Forelimb muscle (tissue), 1 donor: Measurements from ENCODE around the gene ARRDC4. TPM values are rescaled to one million over a fixed set of nuclear protein-coding genes. Genes with fewer than 3 reads are reported as not detected.

Experiments used
- DNase-seq: peaks from one replicate; pipeline ENCODE4 v3.0.0-alpha.2; 2013; ENCODE audit warnings: low read depth
- polyA plus RNA-seq: library from polyadenylated mRNA; unstranded; fragments of 120-200 nt; gene quantifications from one replicate; pipeline ENCODE4 v1.2.1, GENCODE V29; 2013; ENCODE audit not compliant: insufficient read length

ARRDC4 gene
- polyA plus RNA-seq, 1 donor = 16.2 TPM

DNA sequence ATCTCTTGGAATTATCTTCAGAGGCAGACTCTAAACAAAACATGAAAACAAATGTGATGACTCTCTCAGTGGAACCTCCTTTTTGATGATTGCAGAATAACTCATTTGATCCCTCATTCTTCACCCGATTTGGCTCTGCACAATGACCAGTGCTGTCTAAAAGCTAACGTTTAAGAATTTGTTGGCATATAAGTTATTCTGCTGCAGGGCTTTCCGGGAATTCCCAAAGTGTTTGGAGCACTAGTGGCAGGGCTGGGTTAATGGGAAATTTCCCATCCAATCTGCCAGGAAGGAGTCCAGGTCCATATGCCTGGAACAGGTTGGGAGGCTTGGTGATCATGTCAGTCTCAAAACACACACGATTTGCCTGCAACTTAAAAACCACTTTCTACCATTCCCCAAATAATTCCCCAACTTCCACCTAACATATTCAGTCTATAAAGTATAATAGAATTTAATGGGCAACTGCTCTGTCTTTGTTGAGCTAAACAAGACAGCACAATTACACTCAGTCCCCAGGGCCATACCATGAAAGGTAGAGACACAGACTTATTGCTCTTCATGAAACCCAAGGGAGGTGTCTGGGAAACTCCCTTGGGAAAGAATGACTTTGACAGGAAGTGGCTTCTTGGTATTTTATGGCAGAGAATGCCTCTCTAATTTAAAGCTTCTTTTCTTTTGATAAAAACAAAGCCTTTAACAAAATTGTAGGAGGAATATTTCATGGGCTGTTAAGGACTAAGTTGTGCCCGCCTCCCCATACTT is 38.0 kb downstream of the ARRDC4 start:
- DNase-seq = no peak

DNA sequence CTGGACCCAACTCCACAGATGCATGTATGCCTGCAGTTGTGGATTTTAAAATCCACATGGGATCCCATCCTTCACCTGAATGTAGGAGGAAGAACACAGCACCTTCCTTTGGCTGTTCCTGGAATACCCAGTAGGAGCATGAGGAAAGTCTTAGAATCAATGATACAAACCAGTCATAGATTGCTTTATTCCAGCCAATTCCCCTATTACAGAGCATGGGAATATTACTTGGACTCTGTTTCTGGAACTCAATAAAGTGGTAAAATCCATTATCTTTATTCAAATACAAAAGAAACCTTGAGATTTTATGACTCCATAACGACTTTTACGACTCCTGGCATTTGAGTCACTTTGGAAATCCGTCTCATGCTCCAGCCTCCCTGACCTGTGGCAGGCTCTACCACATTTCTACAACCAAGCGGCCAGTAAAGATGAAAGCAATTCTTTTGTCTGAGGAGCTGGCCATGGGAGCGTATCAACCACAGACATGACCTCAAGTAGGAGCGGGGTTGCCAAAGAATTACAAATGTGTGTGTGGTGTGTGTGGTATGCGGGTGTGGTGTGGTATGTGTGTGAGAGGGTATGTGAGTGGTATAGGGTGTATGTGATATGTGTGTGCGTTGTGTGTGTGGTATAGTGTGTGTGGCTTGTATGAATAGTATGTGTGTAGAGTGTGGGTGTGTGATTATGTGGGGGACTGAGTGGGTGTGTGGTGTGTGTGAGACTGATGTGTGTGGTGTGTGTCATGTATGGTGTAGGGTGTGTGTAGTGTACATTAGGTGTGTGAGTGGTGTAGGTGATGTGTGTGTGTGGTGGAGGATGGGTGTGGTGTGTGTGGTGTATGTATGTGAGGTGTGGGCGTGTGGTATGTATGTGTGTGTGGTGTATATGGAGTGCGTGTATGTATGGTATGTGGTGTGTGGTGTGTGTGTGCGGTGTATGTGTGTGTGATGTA is 40.0 kb downstream of the ARRDC4 start:
- no peak for DNase-seq

DNA sequence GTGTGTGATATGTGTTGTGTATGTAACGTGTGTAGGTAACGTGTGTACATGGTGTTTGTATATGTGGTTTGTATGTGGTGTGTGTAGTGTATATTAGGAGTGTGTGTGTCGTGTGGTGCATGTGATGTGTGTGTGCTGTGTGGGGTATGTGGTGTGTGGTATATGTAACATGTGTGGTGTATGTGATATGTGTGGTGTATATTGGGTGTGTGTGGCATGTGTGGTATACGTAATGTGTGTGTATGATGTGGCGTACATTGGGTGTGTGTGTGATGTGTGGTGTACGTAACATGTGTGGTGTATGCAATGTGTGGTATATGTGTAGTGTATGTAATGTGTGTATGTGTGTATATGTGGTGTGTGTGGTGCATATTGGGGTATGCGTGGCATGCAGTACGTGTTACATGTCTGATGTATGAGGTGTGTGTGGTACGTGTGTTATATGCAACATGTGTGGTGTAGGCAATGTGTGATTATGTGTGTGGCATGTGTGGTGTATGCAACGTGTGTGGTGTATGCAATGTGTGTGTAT is 41.2 kb downstream of the ARRDC4 start:
- no peak for DNase-seq

GRCh38 chr15:98002419-98002818 is 41.9 kb downstream of the ARRDC4 start:
- no peak for DNase-seq

DNA sequence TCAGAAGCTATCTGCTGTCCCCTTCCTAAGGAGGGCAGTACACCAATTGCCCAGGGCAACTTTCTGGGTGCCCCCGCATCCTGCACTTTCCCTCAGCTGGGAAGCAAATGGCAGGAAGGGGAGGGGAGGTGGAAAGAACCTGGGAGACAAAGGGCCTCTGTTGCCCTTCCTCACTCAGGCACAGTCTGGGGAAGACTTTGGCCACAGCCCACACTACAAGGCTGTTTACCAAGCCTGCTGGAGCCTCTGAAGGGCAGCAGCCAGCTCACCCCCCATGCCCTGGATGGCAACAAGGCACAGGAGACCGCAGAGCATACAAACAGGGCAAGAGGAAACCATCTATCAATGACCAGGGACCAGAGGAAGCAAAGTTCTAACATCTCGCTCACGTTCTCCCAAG is 42.4 kb downstream of the ARRDC4 start:
- no peak for DNase-seq

DNA sequence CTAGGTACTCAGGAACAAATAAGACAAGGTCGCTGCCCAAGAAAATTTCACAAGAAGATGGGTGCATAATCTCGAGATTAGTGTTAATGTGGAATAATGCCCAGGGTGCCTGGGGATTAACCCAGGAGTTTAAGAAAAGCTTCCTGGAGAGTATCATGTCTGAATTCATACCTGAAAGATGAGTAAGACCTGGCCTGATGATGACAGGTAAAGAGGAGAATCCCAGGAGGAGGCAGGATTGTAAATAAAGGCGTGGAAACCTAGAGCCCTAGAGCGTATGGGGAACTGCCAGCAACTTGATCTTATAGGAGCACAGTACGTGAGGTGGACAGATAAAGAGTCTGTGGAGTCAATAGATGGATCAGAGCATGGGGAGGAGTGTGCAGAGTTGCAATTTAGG is 43.0 kb downstream of the ARRDC4 start:
- DNase-seq = no peak

DNA sequence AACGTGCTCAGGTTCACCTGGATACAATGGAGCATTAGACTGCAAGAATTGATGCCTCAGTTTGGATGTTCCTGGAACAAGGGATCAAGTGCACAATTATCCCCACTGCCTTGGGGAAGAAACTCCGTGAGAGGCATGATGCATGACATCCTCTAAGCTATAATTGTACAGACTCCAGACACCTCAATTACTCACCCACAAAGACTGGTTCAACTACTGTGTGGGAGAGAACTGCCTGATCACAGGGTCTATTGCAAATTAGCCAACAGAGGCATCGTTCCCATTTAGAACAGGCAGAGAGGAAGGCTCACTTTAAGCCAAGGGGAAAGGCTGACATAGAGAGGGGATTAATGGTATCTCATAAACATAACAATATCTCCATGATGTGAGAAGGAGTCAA is 43.5 kb downstream of the ARRDC4 start:
- no peak for DNase-seq

GRCh38 chr15:98005659-98006058 is 45.2 kb downstream of the ARRDC4 start:
- DNase-seq = no peak

GRCh38 chr15:98009169-98009568 is 48.7 kb downstream of the ARRDC4 start:
- DNase-seq = no peak

GRCh38 chr15:98009971-98010370 is 49.5 kb downstream of the ARRDC4 start:
- no peak for DNase-seq

DNA sequence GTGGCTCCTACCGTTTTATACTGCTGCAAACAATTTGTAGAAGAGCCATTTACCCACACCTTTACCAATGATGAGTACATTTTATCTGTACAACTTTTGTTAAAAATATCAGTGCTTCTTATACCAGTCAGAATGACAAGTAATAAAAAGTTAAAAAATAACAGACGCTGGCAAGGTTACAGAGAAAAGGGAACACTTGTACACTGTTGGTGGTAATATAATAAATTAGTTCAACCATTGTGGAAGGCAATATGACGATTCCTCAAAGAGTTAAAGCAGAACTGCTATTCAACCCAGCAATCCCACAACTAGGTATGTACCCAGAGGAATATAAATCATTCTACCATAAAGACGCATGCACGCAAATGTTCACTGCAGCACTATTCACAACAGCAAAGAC is 51.9 kb downstream of the ARRDC4 start:
- no peak for DNase-seq

DNA sequence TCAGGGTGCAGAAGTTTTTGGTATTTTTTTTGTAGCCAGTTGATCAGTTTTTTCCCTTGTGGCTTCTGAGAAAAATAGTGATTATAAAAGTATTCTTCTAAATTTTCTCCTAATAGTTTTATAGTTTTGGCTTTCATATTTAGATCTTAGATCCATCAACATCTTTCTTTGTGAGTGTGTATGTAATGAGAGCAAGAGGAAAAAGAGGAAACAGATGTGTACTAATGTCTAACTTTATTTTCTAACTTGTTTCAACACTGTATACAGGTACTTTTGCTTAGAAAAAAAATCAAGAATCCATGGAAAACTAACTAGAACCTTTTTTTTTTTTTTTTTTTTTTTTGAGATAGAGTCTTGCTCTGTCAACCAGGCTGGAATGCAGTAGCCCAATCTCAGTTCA is 53.1 kb downstream of the ARRDC4 start:
- DNase-seq = no peak

DNA sequence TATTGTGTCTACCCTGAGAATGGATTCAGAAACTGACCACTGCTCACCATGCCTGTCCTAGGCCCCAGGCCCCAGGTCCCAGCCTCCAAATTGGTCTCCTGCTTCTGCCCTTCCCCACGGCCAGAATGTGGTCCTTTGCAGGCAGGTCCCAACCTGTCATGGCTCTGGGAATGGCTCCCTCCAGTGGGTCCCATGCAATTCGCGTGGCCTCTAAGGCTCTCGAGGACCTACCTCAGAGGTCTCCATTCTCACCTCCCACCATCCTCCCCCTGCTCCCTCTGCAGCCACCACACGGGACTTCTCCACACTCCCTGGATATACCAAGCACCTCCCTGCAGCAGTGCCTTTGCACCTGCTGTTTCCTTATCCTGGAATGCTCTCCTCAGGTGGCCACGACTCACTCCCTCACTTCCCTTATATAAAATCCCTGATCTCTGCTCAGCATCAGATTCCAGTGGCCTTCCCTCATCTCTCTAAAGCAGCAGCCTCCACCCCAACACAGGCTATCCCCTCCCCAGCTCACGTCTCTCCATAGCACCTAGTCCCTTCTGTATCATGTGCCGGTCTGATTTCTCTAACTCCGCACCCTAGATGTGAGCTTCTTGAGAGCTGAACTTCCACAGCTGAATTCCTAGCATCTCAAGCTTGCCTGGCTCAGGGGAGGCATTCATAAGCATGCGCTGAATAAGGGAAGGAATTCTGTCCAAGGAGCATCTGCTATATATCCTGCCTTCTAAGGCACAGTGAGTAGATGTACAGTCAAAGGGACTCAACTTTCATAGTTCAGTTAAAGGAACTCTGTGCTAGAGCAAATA is 56.9 kb downstream of the ARRDC4 start:
- no peak for DNase-seq

DNA sequence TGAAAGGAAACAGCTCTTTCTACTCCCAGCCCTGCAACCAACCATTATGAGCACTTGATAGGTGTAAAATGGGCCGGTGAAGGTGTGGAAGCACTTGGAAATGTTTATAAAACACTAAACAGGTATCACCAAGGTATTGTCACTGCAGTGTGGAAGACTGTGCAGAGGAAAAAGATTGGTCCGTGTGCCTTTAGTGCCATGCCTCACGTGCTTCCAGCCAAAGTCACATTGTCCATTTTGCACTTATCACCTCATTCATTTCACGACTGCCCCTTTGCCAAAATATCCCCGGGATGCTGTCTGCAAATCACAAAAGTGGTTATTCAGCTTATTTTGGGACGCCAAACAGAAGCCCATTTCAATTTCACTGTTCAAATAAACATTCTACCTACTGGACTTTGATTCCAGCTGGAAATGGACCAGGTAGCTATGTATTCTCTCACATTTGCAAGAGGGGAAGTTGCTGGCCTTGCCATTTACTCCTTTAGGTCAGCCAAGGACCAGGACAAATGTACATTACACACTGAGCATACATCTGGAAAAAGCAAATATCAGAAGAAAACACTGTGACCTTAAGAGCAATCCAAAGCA is 58.4 kb downstream of the ARRDC4 start:
- DNase-seq = no peak
